Thoracic aorta (tissue), 2 donors: ENCODE data around the gene GYS2. TPM values are rescaled to one million over a fixed set of nuclear protein-coding genes. Genes with fewer than 3 reads are reported as not detected.

Experiments used
- ATAC-seq: fragments of 150-250 bp; one replicate; pipeline ENCODE4 v1.8.0; 2017; ENCODE audit warnings: low read depth; ENCODE audit not compliant: insufficient number of reproducible peaks, low FRiP score
- DNase-seq: peaks from one replicate; pipeline ENCODE4 v3.0.0-alpha.2; 2020; ENCODE audit warnings: low spot score
- H3K27ac ChIP-seq, 2 donors: fragments of 200-600 bp; sonication (generic); 1 replicate in 1 of 2; 2 replicates in 1 of 2; pipeline ENCODE4 v1.5.1; 2016; ENCODE audit warnings: mild to moderate bottlenecking in 2 of 2, moderate library complexity in 2 of 2
- H3K27me3 ChIP-seq: fragments of 200-600 bp; sonication (generic); replicated peaks from 2 replicates; pipeline ENCODE4 v1.6.0; 2016; ENCODE audit warnings: mild to moderate bottlenecking; ENCODE audit not compliant: insufficient read depth
- H3K36me3 ChIP-seq: fragments of 200-600 bp; sonication (generic); one replicate; pipeline ENCODE4 v1.5.1; 2016
- H3K4me1 ChIP-seq, 2 donors: fragments of 200-600 bp; sonication (generic); 1 replicate in 1 of 2; 2 replicates in 1 of 2; pipeline versions ENCODE4 v1.5.1 to v1.6.0; 2016; ENCODE audit warnings: low read depth in 2 of 2, mild to moderate bottlenecking in 1 of 2; ENCODE audit not compliant: control insufficient read depth in 1 of 2
- H3K4me3 ChIP-seq: fragments of 200-600 bp; sonication (generic); 2 replicates; pipeline ENCODE4 v1.5.1; 2016; ENCODE audit warnings: mild to moderate bottlenecking
- H3K9me3 ChIP-seq: fragments of 200-600 bp; sonication (generic); 2 replicates; pipeline ENCODE4 v1.5.1; 2016
- CTCF ChIP-seq: fragments of 200-600 bp; sonication (generic); IDR thresholded peaks from one replicate; pipeline ENCODE4 v1.5.1; 2019; ENCODE audit warnings: antibody characterized with exemption
- total RNA-seq, 2 donors: library from RNA; depleted of rRNA; stranded (reverse); fragments of >200 nt; gene quantifications; one replicate each; pipeline versions ENCODE4 v1.1.0 to v1.2.3, GENCODE V29; 2016

The GYS2 gene
- total RNA-seq, 2 donors from 2014 or later: not detected

GRCh38 chr12:21577516-21577915 lies 27.1 kb downstream of the GYS2 start:
- Histone ChIP-seq H3K9me3 (no peaks in the 10 kb centered on the region), H3K4me1 (no peaks in the 10 kb centered on the region), H3K36me3 (no peaks in the 10 kb centered on the region), H3K4me3 (no peak overlapping the region), H3K27me3 (no peaks in the 10 kb centered on the region), H3K27ac (no peak overlapping the region)
- no peak for TF ChIP-seq CTCF
- DNase-seq (no peak), ATAC-seq (no peak)

- ATAC-seq (no peak), DNase-seq (no peak)
- H3K4me3 ChIP-seq: no peak overlapping the region
- no peaks in the 10 kb centered on the region for H3K27me3 ChIP-seq
- no peaks in the 10 kb centered on the region for H3K36me3 ChIP-seq
- no peaks in the 10 kb centered on the region for H3K4me1 ChIP-seq
- TF ChIP-seq CTCF: no peak
- H3K27ac ChIP-seq: no peak overlapping the region
- H3K9me3 ChIP-seq: no peaks in the 10 kb centered on the region
These were observed 28.2 kb downstream of the GYS2 start for GRCh38 chr12:21576431-21576830.

- no peaks in the 10 kb centered on the region for H3K27me3 ChIP-seq
- no peak for TF ChIP-seq CTCF
- H3K27ac ChIP-seq: no peak overlapping the region
- no peaks in the 10 kb centered on the region for H3K36me3 ChIP-seq
- no peaks in the 10 kb centered on the region for H3K9me3 ChIP-seq
- no peak overlapping the region for H3K4me3 ChIP-seq
- DNase-seq (no peak), ATAC-seq (no peak)
- no peaks in the 10 kb centered on the region for H3K4me1 ChIP-seq
These were observed 30.8 kb downstream of the GYS2 start for GRCh38 chr12:21573733-21574358.

GRCh38 chr12:21571046-21571445 lies 33.6 kb downstream of the GYS2 start:
- no peaks in the 10 kb centered on the region for H3K27me3 ChIP-seq
- TF ChIP-seq CTCF: no peak

GRCh38 chr12:21568115-21568514 lies 36.5 kb downstream of the GYS2 start:
- Histone ChIP-seq H3K4me1 (no peaks in the 10 kb centered on the region), H3K27me3 (no peaks in the 10 kb centered on the region), H3K9me3 (no peaks in the 10 kb centered on the region), H3K4me3 (no peak overlapping the region), H3K27ac (no peak overlapping the region), H3K36me3 (no peaks in the 10 kb centered on the region)
- ATAC-seq: no peak
- DNase-seq: no peak
- no peak for TF ChIP-seq CTCF

More at GRCh38 chr12:21571046-21571445, 33.6 kb downstream of the GYS2 start:
- Histone ChIP-seq H3K4me1 (no peaks in the 10 kb centered on the region), H3K9me3 (no peaks in the 10 kb centered on the region), H3K27ac (no peak overlapping the region), H3K36me3 (no peaks in the 10 kb centered on the region), H3K4me3 (no peak overlapping the region)
- DNase-seq: no peak
- ATAC-seq: no peak
